RWPE2 (cell line): ENCODE results near the gene FUS.

Experiments
- ATAC-seq: fragments of 200-7000 bp; cut with Tn5 transposase; 3 replicates; pipeline ENCODE4 v1.9.1; 2021; ENCODE audit warnings: low read depth
- DNase-seq: peaks from one replicate; pipeline ENCODE4 v3.0.0-alpha.2; 2020; ENCODE audit warnings: low spot score
- H3K27ac ChIP-seq: fragments of 450-650 bp; 2 replicates; pipeline ENCODE4 v1.5.1; 2017; ENCODE audit warnings: mild to moderate bottlenecking; ENCODE audit not compliant: poor library complexity, severe bottlenecking
- H3K27me3 ChIP-seq: fragments of 250-450 bp; sonication (Bioruptor Pico); 2 replicates; pipeline ENCODE4 v1.5.1; 2021; ENCODE audit warnings: mild to moderate bottlenecking, moderate library complexity; ENCODE audit not compliant: insufficient read depth, poor library complexity, severe bottlenecking
- H3K36me3 ChIP-seq: fragments of 250-450 bp; sonication (Bioruptor Pico); 2 replicates; pipeline ENCODE4 v1.5.1; 2020; ENCODE audit warnings: low read depth, mild to moderate bottlenecking, moderate library complexity
- H3K4me1 ChIP-seq: fragments of 250-450 bp; sonication (Bioruptor Pico); 2 replicates; pipeline ENCODE4 v1.5.1; 2021; ENCODE audit warnings: mild to moderate bottlenecking, moderate library complexity; ENCODE audit not compliant: insufficient read depth, poor library complexity, severe bottlenecking
- H3K4me3 ChIP-seq: fragments of 250-450 bp; sonication (Bioruptor Pico); 2 replicates; pipeline ENCODE4 v1.5.1; 2021; ENCODE audit warnings: mild to moderate bottlenecking, moderate library complexity; ENCODE audit not compliant: severe bottlenecking
- H3K9me3 ChIP-seq: fragments of 250-450 bp; sonication (Bioruptor Pico); 2 replicates; pipeline ENCODE4 v1.5.1; 2021; ENCODE audit warnings: mild to moderate bottlenecking, moderate library complexity; ENCODE audit not compliant: severe bottlenecking
- TF ChIP-seq, protein P1 (sequence below): fragments of 450-650 bp; IDR thresholded peaks from one replicate; pipeline ENCODE4 v1.5.1; 2017; ENCODE audit warnings: mild to moderate bottlenecking, moderate library complexity; ENCODE audit not compliant: poor library complexity, severe bottlenecking

The FUS gene

DNA sequence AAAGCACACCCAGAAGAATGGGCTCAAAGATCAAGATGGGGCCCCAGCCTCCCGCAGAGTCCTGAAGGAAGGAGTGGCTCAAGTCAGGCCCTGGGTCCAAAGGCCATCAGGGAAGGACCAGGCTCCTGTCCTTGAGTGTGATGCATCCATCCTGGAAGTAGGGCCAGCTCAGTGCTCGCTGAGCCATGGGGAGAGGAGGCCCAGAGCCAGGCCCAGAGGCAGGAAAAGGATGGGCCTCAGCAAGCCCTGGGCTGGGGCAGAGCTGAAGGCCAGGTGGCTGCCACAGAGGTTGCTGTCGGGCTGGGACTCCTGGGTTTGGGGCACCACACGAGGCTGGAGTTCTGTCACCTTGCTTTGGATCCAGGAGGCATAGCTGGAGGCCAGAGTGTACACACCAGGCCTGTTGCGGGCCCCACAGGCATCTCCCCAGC lies 48.1 kb upstream of the FUS start:
- DNase-seq (peak; percentile 61), ATAC-seq (0 out of 3 replicates have a peak, but pooled peaks have one; percentile 4)
- TF ChIP-seq, protein P1, sequence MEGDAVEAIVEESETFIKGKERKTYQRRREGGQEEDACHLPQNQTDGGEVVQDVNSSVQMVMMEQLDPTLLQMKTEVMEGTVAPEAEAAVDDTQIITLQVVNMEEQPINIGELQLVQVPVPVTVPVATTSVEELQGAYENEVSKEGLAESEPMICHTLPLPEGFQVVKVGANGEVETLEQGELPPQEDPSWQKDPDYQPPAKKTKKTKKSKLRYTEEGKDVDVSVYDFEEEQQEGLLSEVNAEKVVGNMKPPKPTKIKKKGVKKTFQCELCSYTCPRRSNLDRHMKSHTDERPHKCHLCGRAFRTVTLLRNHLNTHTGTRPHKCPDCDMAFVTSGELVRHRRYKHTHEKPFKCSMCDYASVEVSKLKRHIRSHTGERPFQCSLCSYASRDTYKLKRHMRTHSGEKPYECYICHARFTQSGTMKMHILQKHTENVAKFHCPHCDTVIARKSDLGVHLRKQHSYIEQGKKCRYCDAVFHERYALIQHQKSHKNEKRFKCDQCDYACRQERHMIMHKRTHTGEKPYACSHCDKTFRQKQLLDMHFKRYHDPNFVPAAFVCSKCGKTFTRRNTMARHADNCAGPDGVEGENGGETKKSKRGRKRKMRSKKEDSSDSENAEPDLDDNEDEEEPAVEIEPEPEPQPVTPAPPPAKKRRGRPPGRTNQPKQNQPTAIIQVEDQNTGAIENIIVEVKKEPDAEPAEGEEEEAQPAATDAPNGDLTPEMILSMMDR = no peak
- Histone ChIP-seq H3K9me3 (no peaks in the 10 kb centered on the region), H3K27ac (peak overlapping the region; percentile 75), H3K4me3 (no peak overlapping the region), H3K27me3 (no peaks in the 10 kb centered on the region), H3K4me1 (peaks cover 41% of the 10 kb centered on the region), H3K36me3 (peaks cover 45% of the 10 kb centered on the region)

DNA sequence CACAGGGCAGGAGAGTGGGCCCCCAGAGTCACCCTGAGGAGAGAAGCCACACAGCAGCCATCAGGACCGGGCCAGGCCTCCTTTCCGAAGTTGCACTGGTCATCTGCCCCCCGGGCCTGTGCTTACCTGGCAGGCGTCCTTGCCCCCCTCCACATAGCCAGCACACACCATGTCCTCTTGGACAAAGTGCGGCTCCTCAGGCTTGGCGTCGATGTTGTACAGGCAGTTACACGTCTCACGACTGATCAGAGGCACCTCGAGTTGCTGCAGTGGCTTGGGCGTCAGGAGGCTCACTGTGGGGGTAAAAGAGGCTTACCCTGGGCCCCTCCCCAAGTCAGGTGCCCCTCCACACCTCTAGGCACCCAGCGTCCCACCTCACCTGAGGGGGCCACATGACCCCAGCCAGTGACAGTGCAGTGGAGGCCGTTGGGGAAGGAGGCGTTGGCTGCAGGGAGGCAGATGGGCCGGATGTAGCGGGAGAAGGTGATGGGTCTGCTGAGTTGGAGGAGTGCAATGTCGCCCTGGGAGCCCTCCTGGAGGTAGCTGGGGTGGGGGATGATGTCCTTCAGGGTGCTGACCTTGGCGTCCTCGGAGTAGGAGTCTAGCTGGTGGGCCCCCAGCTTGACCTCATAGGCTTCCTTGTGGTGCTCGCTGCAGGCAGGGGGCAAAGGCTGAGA lies 47.5 kb upstream of the FUS start:
- H3K27me3 ChIP-seq = no peaks in the 10 kb centered on the region
- peaks cover 45% of the 10 kb centered on the region for H3K36me3 ChIP-seq
- no peaks in the 10 kb centered on the region for H3K9me3 ChIP-seq
- TF ChIP-seq, protein P1 = no peak
- DNase-seq (peak; percentile 63), ATAC-seq (no peak)
- H3K4me1 ChIP-seq = peaks cover 41% of the 10 kb centered on the region
- peak overlapping the region; percentile 75 for H3K27ac ChIP-seq
- H3K4me3 ChIP-seq = no peak overlapping the region

- peaks cover 45% of the 10 kb centered on the region for H3K36me3 ChIP-seq
- H3K4me3 ChIP-seq = no peak overlapping the region
- no peaks in the 10 kb centered on the region for H3K27me3 ChIP-seq
- TF ChIP-seq, protein P1 = no peak
- H3K9me3 ChIP-seq = no peaks in the 10 kb centered on the region
- H3K27ac ChIP-seq = peak overlapping the region; percentile 91
- peak; percentile 47 for DNase-seq
- H3K4me1 ChIP-seq = peaks cover 43% of the 10 kb centered on the region
- ATAC-seq = no peak
Observed at GRCh38 chr16:31133046-31133501, 46.9 kb upstream of the FUS start.

DNA sequence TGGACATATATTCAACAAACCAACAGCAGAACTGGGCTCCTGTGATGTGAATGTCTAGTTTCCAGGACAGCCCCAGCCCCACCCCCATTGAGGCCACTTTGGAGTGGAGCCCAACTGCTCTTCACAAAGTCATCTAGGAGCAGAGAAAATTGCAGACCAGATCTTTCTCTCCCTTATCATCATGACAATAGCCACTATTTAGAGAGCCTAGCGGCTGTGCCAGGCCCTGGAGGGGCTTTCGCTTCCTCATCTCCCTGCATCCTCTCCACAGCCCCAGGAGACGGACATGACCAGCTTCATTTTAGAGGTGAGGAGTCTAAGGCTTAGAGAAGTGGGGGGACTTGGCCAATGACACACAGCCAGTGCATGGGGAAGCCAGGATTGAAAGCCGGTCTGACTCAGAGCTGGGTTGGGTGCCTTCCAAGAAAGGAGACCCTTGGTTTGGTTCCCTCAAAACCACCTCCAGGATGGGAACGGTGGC lies 45.8 kb upstream of the FUS start:
- no peak for DNase-seq
- H3K4me3 ChIP-seq = peak overlapping the region; percentile 53
- H3K27ac ChIP-seq = peak overlapping the region; percentile 91
- H3K27me3 ChIP-seq = no peaks in the 10 kb centered on the region
- H3K36me3 ChIP-seq = peaks cover 45% of the 10 kb centered on the region
- ATAC-seq = no peak
- TF ChIP-seq, protein P1 = no peak
- H3K4me1 ChIP-seq = peaks cover 52% of the 10 kb centered on the region
- H3K9me3 ChIP-seq = no peaks in the 10 kb centered on the region
